ENCODE data around the gene TRAF3IP3.

GRCh38 chr1:209717818-209718217, 38.0 kb upstream of the TRAF3IP3 start:
- TF ChIP-seq POLR2A (IDR thresholded peaks at IDR 0.05; ENCODE audit: low read length) (no peak), CEBPB (IDR thresholded peaks at IDR 0.05) (no peak), E2F6 (IDR thresholded peaks at IDR 0.05; ENCODE audit: borderline replicate concordance, low read depth) (no peak), RARB (CRISPR knock-in tag; IDR thresholded peaks at IDR 0.05) (no peak), MYC (IDR thresholded peaks at IDR 0.05; ENCODE audit: borderline replicate concordance, low read length) (no peak), CTCF (IDR thresholded peaks at IDR 0.05) (no peak), ZFP36 (IDR thresholded peaks at IDR 0.05; ENCODE audit: borderline replicate concordance, partially characterized antibody) (no peak), NPAS2 (CRISPR knock-in tag; IDR thresholded peaks at IDR 0.05; ENCODE audit: borderline replicate concordance) (no peak), CHD4 (IDR thresholded peaks at IDR 0.05; ENCODE audit: borderline replicate concordance) (no peak), HOXA7 (CRISPR knock-in tag; IDR thresholded peaks at IDR 0.05) (no peak)

Data from A549 (cell line).